Right renal cortex interstitium (tissue), 3 donors: Measurements from ENCODE around the gene SLC25A2. TPM values are rescaled to one million over a fixed set of nuclear protein-coding genes. Genes with fewer than 3 reads are reported as not detected.
"Not testable (repeated sequence)": the region's sequence is repeated elsewhere in the genome, so short reads cannot be mapped to it uniquely, and the experiment has no call there.

Source experiments
- DNase-seq, 3 donors: peaks; one replicate each; pipeline ENCODE4 v3.0.0-alpha.2; 2013; ENCODE audit warnings: low read depth in 3 of 3, low spot score in 2 of 3
- polyA plus RNA-seq, 3 donors: library from polyadenylated mRNA; unstranded; fragments of 120-200 nt; gene quantifications; one replicate each; pipeline ENCODE4 v1.2.1, GENCODE V29; 2013; ENCODE audit not compliant: insufficient read length in 3 of 3

Gene SLC25A2
- polyA plus RNA-seq, 3 donors: not detected

DNA sequence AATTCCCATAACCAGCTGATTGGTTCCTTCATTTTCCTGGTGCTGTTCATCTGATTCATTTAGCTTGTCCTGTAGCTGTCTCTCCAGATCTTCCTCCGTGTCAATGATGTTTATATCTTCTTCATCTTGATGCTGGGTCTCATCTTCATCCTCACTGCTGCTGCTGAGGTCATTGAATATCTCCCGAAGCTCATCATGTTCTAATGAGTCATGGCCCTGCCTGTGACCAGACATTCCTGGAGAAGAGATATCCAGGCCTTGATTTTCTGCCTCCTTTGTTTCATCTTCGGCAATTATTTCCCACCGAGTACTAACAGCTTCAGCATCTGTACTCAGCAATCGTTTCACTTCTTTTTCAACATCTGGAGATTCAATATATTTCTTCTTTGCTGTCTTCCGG, 15.4 kb upstream of the SLC25A2 start:
- DNase-seq: no peak

- not testable (repeated sequence) for DNase-seq
Observed at GRCh38 chr5:141316963-141317362, 13.1 kb upstream of the SLC25A2 start.

GRCh38 chr5:141313711-141314110, 9.9 kb upstream of the SLC25A2 start:
- no peak for DNase-seq

GRCh38 chr5:141306630-141307029, 2.8 kb upstream of the SLC25A2 start:
- DNase-seq: no peak

DNA sequence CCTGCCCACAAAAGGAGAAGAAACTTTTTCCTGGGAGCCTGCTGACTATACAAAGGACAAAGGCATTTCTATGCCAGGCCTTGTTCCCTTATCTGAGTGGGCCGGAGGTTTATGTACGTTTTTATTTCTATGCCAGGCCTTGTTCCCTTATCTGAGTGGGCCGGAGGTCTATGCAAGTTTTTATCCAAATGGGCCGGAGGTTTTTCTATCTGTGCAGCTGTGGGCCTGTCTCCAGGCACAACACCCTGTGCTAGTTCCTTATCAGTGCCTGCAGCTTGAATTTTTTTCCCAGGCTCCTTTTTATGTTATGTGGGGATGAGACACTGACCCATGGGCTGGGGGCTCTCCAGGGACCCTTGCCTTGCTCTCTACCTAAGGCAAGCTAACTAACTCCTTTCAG, 5.5 kb downstream of the SLC25A2 start:
- no peak for DNase-seq

DNA sequence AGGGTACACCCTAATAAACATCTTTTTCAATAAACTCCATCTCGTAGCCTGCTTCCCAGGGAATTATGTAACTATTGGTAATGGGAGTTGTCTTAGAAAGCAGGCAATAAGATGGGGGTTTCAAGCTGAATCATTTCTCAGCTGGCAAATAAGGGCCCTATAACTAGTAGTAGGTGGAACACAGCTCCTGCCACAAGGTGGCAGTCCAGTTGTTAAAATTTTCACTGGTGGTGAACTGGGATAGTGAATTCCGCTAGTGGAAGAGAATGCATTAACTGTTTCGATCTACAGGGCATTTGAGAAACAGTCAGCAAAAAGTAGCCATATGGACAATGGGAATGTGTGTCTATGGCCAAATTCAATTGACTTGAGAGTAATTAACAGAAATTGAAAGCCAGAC, 30.9 kb downstream of the SLC25A2 start:
- DNase-seq: no peak

DNA sequence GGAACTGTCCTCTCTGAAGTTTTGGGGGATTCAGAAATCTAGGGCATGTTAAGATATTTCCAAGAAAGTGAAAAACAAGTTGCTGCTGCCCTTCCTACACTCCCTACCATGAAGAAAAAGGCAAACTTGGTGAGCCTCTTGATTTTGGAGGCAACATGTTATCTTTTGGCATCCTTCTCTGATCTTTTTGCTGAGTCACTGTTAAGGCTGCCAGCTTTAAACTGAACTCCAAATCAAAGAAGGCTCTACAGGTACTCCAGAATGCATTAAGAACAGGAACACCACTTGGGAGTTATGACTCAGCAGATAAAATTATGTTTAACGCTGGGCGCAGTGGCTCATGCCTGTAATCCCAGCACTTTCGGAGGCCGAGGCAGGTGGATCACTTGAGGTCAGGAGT, 34.7 kb downstream of the SLC25A2 start:
- no peak for DNase-seq

DNA sequence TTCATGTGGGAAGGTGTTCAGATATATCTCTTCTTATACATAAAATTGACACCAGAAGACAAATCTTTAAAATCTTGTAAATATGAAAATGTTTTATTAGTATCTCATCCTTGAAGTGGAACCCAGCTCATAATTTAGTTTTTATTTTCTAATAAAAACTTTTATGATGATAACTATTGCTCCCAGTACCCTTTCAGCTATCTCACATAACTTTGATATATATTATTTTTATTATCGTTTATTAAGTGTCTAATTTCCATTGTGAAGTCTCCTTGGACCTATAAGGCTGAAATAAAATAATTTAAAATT, 42.7 kb downstream of the SLC25A2 start:
- DNase-seq: no peak

GRCh38 chr5:141260458-141261237, 43.2 kb downstream of the SLC25A2 start:
- DNase-seq: no peak

GRCh38 chr5:141258948-141259347, 44.9 kb downstream of the SLC25A2 start:
- no peak for DNase-seq

- DNase-seq: no peak
Observed at GRCh38 chr5:141258464-141258863, 45.4 kb downstream of the SLC25A2 start.

Other genes starting within 250 kb of the SLC25A2 start
- 1 to 10 TPM; 3.8 to 7.9 (median 6.0) TPM for gene PCDHB2, start 209.4 kb downstream of the SLC25A2 start, polyA plus RNA-seq
- 1 to 10 TPM; 2.6 to 4.0 (median 3.4) TPM for gene PCDHB3, start 203.6 kb downstream of the SLC25A2 start, polyA plus RNA-seq
- 1 to 10 TPM; 1.8 to 2.9 (median 1.9) TPM for gene PCDHB4, start 182.2 kb downstream of the SLC25A2 start, polyA plus RNA-seq
- 1 to 10 TPM; 6.6 to 8.5 (median 8.1) TPM for gene PCDHB5, start 168.8 kb downstream of the SLC25A2 start, polyA plus RNA-seq
- 1 to 10 TPM; 2.2 to 3.8 (median 3.2) TPM for gene PCDHB6, start 154.0 kb downstream of the SLC25A2 start, polyA plus RNA-seq
- gene PCDHB7, start 131.4 kb downstream of the SLC25A2 start, polyA plus RNA-seq: 1 to 10 TPM; 4.7 to 5.5 (median 5.3) TPM
- gene PCDHB8, start 126.3 kb downstream of the SLC25A2 start, polyA plus RNA-seq: 1 to 10 TPM; 1.5 to 4.2 (median 3.2) TPM
- 1 to 10 TPM; 3.6 to 7.2 (median 5.0) TPM for gene PCDHB16, start 121.7 kb downstream of the SLC25A2 start, polyA plus RNA-seq
- 1 to 10 TPM; 4.3 to 5.0 (median 4.9) TPM for gene PCDHB9, start 116.9 kb downstream of the SLC25A2 start, polyA plus RNA-seq
- 1 to 10 TPM; 5.6 to 9.2 (median 7.9) TPM for gene PCDHB10, start 111.7 kb downstream of the SLC25A2 start, polyA plus RNA-seq
- gene PCDHB11, start 104.4 kb downstream of the SLC25A2 start, polyA plus RNA-seq: 1 to 10 TPM; 4.3 to 6.0 (median 5.6) TPM
- gene PCDHB12, start 95.3 kb downstream of the SLC25A2 start, polyA plus RNA-seq: 1 to 10 TPM; 4.7 to 5.8 (median 4.8) TPM
- gene PCDHB13, start 90.1 kb downstream of the SLC25A2 start, polyA plus RNA-seq: 1 to 10 TPM; 5.4 to 6.3 (median 5.6) TPM
- gene PCDHB14, start 80.7 kb downstream of the SLC25A2 start, polyA plus RNA-seq: 10 to 100 TPM in 1 of 3 donors, 1 to 10 TPM in 2; 7.2 to 10.5 (median 8.5) TPM
- gene PCDHB15, start 58.7 kb downstream of the SLC25A2 start, polyA plus RNA-seq: 10 to 100 TPM; 11.3 to 17.3 (median 15.4) TPM
- 100 to 1,000 TPM; 178 to 194 (median 190) TPM for gene TAF7, start 16.7 kb upstream of the SLC25A2 start, polyA plus RNA-seq
- 1 to 10 TPM in 1 of 3 donors, under 1 TPM in 2; 0.78 to 1.2 (median 0.92) TPM for gene PCDHGA1, start 26.5 kb upstream of the SLC25A2 start, polyA plus RNA-seq
- gene PCDHGA2, start 34.7 kb upstream of the SLC25A2 start, polyA plus RNA-seq: 1 to 10 TPM; 6.0 to 7.0 (median 6.8) TPM
- gene PCDHGA3, start 39.8 kb upstream of the SLC25A2 start, polyA plus RNA-seq: 1 to 10 TPM; 2.4 to 4.3 (median 3.1) TPM
- 1 to 10 TPM; 1.3 to 2.1 (median 1.9) TPM for gene PCDHGB1, start 46.0 kb upstream of the SLC25A2 start, polyA plus RNA-seq
- 1 to 10 TPM; 2.2 to 3.2 (median 2.2) TPM for gene PCDHGA4, start 51.0 kb upstream of the SLC25A2 start, polyA plus RNA-seq
- 1 to 10 TPM; 3.2 to 3.9 (median 3.9) TPM for gene PCDHGB2, start 55.9 kb upstream of the SLC25A2 start, polyA plus RNA-seq
- 1 to 10 TPM; 2.2 to 2.8 (median 2.4) TPM for gene PCDHGA5, start 60.1 kb upstream of the SLC25A2 start, polyA plus RNA-seq
- 1 to 10 TPM; 1.4 to 2.6 (median 1.7) TPM for gene PCDHGB3, start 66.2 kb upstream of the SLC25A2 start, polyA plus RNA-seq
- 1 to 10 TPM; 4.2 to 7.8 (median 5.8) TPM for gene PCDHGA6, start 69.8 kb upstream of the SLC25A2 start, polyA plus RNA-seq
- gene PCDHGA7, start 78.7 kb upstream of the SLC25A2 start, polyA plus RNA-seq: 1 to 10 TPM; 1.6 to 2.3 (median 2.2) TPM
- gene PCDHGB4, start 83.6 kb upstream of the SLC25A2 start, polyA plus RNA-seq: 1 to 10 TPM; 5.3 to 6.0 (median 5.5) TPM
- under 1 TPM; 0.29 to 0.40 (median 0.30) TPM for gene PCDHGA8, start 88.6 kb upstream of the SLC25A2 start, polyA plus RNA-seq
- 1 to 10 TPM; 7.8 to 9.7 (median 8.3) TPM for gene PCDHGB5, start 93.9 kb upstream of the SLC25A2 start, polyA plus RNA-seq
- gene PCDHGA9, start 98.7 kb upstream of the SLC25A2 start, polyA plus RNA-seq: 1 to 10 TPM; 4.9 to 6.0 (median 5.3) TPM
- 1 to 10 TPM; 6.6 to 8.2 (median 6.8) TPM for gene PCDHGB6, start 104.0 kb upstream of the SLC25A2 start, polyA plus RNA-seq
- 1 to 10 TPM; 3.1 to 3.5 (median 3.2) TPM for gene PCDHGA10, start 108.9 kb upstream of the SLC25A2 start, polyA plus RNA-seq
- 10 to 100 TPM; 12.4 to 16.9 (median 14.0) TPM for gene PCDHGB7, start 113.6 kb upstream of the SLC25A2 start, polyA plus RNA-seq
- gene PCDHGA11, start 117.0 kb upstream of the SLC25A2 start, polyA plus RNA-seq: 1 to 10 TPM; 4.4 to 4.7 (median 4.7) TPM
- gene PCDHGA12, start 126.5 kb upstream of the SLC25A2 start, polyA plus RNA-seq: 1 to 10 TPM in 2 of 3 donors, under 1 TPM in 1; 0.94 to 1.4 (median 1.3) TPM
- 100 to 1,000 TPM; 103 to 113 (median 107) TPM for gene PCDHGC3, start 171.9 kb upstream of the SLC25A2 start, polyA plus RNA-seq
- gene PCDHGC4, start 181.0 kb upstream of the SLC25A2 start, polyA plus RNA-seq: 1 to 10 TPM; 2.4 to 2.9 (median 2.9) TPM
- under 1 TPM; 0.27 to 0.32 (median 0.29) TPM for gene PCDHGC5, start 185.0 kb upstream of the SLC25A2 start, polyA plus RNA-seq